Suprapubic skin (tissue), 4 donors: ENCODE measurements around the gene ZBTB4.

ENCODE experiments used
- CTCF ChIP-seq, 2 donors: fragments of 200-600 bp in 1 of 2; fragments of 450-650 bp in 1 of 2; sonication (generic) in 1 of 2; IDR thresholded peaks; one replicate each; pipeline ENCODE4 v1.5.1; 2016 to 2019; ENCODE audit warnings: antibody characterized with exemption in 2 of 2, mild to moderate bottlenecking in 1 of 2, moderate library complexity in 1 of 2
- EP300 ChIP-seq: sonication (generic); formaldehyde crosslinking; IDR thresholded peaks from one replicate; pipeline ENCODE4 v1.6.1; 2017; ENCODE audit warnings: antibody characterized with exemption
- POLR2A ChIP-seq, 2 donors: fragments of 450-650 bp; IDR thresholded peaks; one replicate each; pipeline ENCODE4 v1.6.1; 2017; ENCODE audit warnings: antibody characterized with exemption in 2 of 2, mild to moderate bottlenecking in 2 of 2, moderate library complexity in 2 of 2
- POLR2AphosphoS5 ChIP-seq, 3 donors: sonication (generic); formaldehyde crosslinking; IDR thresholded peaks; one replicate each; pipeline ENCODE4 v1.6.1; 2017; ENCODE audit warnings: antibody characterized with exemption in 3 of 3

DNA sequence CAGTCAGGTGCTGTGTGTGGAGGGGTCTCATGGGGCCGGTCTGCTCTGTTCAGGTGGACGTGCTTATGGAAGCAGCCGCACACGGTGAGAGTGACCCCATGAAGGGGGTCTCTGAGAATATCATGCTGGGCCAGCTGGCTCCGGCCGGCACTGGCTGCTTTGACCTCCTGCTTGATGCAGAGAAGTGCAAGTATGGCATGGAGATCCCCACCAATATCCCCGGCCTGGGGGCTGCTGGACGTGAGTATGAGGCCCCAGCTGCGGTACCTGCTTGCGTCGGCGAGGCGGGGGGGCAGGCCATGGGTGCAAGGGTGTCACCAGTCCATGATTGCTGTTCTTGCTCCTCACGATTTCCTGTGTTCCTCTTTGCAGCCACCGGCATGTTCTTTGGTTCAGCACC, 32.7 kb upstream of the ZBTB4 start:
- TF ChIP-seq POLR2AphosphoS5 (IDR thresholded peaks at IDR 0.05) = no peak
- no peak for TF ChIP-seq POLR2A (IDR thresholded peaks at IDR 0.05)
- TF ChIP-seq EP300 = no peak
- TF ChIP-seq CTCF (IDR thresholded peaks at IDR 0.05) = no peak
